Measurements from ENCODE around the gene SH2D5.
"Not testable (repeated sequence)": the region's sequence is repeated elsewhere in the genome, so short reads cannot be mapped to it uniquely, and the experiment has no call there.

The SH2D5 gene

DNA sequence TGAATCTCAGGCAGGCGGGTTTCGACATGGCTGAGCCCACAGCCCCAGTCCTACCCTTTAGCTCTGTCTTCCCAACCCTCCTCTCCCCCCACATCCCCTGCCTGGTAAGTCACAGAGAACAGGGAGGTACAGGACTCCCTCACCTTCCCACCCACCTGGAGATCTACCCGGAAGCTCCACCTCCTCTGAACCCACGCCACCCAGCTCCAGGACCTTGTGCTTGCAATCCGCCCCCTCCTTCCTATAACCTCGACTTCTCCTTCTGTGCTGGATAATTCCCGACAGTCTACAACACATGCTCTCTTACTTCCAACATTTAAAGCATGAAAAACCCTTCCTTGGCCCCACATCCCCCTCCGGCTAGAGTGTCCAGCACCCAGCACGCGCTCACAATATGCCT, 37.0 kb downstream of the SH2D5 start:
- DNase-seq (ENCODE audit: low read depth in 2 of 2): no peak

DNA sequence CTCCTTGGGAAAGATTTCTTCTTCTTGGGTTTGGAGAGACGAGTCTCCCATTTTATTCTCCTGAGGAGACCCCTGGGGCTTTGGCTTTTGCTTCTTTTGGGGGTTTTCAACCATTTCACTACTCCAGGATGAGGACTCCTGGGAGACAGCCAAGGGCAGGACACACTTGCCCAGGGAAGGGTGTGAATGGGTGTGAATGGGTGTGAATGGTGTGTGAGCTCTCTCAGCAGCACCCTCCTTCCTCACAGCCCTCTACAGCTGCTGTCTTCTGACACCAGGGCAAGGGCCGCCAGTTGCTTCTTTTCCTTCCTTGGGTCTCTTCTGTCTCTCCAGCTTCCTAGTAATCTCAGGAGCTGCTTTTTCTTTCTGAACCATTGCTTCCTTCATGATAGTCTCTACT, 38.9 kb downstream of the SH2D5 start:
- DNase-seq (ENCODE audit: low read depth in 2 of 2): no peak

DNA sequence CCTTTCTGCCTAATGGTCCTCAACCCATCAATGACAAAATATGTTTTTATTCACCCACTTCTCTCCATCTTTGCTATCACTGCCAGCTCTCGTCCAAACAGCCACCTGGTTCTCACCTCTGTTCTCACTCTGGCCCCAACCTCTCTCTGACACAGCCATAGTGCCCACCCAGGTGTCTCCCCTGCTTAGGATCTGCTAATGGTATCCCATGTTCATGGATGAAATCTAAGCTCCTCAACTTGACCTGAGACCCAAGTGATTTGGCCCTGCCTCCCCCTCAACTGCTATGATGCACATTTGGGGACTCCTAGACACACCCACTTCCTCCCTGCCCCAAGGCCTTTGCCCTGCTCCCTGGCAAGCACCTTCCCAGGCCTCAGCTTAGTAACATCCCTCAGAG, 40.6 kb downstream of the SH2D5 start:
- no peak for DNase-seq (ENCODE audit: low read depth in 2 of 2)

DNA sequence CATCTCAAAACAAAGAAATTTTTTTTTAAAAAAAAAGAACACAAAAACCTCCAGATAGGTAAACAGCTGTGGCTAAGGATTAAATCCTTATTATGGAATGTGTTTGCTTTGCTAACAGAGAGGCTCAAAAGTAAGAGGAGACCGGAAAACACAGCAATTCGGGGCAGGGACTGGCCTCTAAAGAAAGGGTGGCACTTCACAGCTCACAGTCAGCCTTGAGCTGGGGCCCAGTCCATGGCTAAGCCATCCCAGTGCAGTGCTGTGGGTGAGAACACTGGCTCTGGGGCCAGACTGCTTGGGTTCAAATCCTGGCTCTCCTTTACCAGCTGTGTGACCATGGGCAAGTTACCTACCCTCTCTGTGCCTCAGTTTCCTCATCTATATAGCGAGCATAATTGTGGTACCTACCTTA, 42.9 kb downstream of the SH2D5 start:
- no peak for DNase-seq (ENCODE audit: low read depth in 2 of 2)

DNA sequence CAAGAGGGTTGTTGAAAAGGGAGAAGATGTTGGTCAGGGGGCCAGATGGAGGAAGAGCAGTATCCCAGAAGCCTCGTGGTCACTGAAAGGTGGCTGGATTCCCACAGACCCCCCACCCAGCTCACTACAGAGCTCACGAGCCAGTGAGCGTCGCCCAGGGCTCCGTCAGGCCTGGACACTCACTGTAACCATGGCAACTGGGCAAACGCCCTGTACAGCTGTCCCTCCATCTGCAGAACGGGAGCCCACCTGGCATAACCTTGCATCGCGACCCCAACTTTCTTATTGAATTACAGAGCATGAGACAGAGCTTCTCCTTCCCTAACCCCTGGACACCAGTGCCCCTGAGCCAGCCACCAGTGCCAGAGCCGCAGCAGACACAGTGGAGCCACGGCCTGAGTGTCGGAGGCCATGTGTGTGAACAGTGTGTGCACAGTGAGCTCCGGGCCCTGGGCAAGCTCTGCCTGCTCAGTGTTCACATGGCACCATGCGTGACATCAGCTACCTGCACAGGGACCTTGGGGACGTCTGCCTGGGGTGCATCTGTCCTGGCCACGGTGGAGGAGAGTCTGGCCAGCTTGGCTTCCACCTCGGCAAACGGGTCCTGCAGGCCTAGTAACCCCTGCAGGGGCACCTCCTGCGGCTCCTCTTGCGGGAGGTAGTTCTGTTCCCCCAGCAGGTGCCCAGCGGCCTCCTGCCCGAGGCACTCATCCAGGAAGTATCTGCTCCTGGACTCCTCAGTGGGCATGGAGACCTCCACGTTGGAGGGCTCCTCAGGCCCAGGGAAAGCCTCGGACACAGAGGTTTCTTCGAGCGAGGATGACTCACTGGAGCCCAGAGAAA, 45.4 kb downstream of the SH2D5 start:
- no peak for DNase-seq (ENCODE audit: low read depth in 2 of 2)

DNA sequence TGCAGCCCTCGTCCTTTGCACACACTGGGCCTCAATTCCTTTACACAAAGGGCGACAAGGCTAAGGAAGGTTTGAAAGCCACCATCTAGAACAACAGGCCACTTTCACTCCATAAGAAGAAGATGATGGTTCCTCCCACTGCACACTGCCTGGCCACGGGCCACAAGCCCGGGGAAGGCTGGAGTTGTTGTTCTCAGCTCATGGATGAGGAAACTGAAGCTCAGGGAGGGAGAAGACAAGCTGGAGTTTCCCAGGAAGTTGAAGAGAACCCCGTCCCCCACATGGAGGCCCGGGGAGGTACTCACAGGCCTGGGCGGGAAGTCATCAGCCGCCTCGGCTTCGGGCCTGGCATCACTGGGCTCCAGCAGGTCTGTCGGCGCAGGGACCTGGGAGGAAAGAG, 46.8 kb downstream of the SH2D5 start:
- DNase-seq (ENCODE audit: low read depth in 2 of 2): no peak

DNA sequence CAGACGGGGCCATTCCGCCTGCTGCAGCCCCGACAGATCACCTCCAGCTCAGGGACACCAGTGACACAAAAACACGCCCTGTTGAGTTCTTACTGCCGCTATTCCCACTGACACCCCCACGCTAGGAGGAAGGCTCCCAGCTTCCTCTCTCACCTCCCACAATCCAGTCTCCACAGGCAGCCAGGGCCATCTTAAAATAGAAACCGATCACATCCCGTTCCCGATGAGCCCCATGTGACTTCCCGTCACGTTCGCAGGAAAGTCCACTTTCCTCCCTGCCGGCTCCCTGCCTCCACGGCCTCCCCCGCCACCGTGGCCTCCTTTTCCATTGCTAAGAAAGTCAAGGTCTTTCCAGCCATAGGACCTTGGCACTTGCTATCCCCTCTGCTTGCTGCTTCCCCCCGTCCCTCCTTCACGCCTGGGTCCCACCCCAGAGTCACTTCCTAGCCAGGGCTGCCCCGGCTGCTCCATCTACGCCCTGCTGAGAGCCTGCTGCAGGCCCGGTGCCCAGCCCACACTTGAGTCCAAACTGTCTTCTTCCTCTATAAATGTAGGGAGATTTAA, 47.3 kb downstream of the SH2D5 start:
- DNase-seq (ENCODE audit: low read depth in 2 of 2): no peak

DNA sequence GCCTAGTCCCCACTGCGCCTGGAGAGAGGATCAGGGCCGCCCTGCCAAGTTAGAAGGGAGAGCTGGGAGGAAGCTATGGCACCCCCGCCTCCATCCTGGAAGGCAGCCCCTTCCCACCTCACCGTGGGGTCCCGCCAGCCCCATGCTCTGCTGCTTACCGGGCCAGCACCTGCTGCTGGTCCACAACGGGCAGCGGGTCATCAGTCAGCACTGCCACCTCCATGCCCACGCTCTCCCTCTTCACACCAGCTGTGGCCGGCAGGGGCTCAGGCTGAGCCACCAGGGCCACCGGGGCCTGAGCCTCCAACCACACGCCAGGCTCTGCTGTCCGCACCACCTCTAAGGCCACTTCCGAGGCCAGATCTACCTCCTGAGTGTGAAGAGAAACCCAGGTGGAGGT, 47.9 kb downstream of the SH2D5 start:
- DNase-seq (ENCODE audit: low read depth in 2 of 2): no peak

DNA sequence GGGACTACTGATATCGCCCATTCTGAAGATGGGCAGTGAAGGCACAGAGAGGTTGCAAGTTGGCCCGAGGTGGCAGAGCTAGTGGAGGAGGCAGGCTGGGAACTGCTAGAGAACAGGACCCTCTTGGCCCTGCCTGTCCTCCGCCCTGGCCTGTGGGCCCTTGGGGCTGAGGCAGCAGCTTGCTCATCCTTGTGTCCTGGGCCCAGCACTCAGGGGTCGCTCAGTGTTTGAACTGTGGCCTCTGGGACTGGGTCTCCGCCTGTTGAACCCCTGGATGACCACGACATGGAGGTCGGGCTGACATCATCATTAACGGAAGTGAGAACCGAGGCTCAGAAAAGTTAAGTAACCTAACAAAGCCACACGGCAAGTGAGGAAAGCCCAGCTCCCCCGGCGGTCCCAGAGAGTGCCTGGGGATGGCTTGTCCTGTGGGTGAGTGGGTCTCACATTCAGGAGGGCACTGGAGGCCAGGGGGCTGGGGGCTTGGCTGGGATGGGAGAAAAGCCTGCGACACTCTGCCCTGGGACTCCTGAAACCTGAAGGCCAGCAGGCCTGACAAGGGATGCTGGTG, 48.4 kb downstream of the SH2D5 start:
- no peak for DNase-seq (ENCODE audit: low read depth in 2 of 2)

DNA sequence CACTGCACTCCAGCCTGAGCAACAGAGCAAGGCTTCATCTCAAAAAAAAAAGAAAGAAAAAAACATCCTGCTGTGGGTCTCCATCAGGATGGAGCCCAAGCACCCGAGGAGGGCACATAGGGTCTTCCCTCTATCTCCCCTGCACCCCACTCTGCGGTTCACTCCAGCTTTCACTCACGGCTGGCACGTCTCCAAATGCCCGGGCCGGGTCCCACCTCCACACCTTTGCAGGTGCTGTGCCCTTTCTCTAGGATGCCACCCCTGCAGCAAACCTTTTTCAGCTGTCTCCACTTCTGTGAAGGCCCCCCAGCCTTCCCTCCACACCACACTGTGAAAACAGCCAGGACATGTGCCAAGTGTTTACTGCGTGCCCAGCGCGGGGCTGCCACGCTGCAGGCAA, 48.9 kb downstream of the SH2D5 start:
- no peak for DNase-seq (ENCODE audit: low read depth in 2 of 2)

DNA sequence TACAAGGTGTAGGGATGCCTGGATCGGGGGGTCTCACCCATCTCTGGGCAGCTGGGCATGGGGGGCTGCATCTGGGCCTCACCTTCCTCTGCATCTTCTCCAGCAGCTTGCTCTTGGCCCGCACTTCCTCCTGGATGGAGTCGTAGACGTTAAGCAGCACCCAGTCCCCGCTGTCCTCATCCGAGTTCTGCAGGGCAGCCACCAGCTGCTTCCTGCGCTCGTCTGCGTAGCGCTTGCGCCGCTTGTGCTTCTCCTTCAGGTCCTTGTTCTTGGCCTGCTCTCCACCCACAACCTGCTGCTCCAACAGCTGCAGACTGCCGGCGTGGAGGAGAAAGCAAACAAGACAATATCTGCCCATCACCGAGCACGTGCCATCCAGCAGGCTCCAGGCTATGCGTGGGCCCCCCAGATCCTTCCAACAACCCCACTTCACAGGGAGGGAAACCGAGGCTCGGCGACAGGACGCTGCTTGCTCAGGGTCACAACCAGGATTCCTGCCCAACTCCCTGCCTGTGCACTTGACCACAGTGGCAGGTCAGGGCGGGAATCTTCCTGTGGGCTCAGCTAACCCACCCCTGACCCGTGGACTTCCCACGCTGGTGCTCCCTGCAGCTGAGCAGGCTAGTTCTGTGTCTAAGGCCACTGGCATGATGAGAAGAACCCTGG, 49.8 kb downstream of the SH2D5 start:
- no peak for DNase-seq (ENCODE audit: low read depth in 2 of 2)

DNA sequence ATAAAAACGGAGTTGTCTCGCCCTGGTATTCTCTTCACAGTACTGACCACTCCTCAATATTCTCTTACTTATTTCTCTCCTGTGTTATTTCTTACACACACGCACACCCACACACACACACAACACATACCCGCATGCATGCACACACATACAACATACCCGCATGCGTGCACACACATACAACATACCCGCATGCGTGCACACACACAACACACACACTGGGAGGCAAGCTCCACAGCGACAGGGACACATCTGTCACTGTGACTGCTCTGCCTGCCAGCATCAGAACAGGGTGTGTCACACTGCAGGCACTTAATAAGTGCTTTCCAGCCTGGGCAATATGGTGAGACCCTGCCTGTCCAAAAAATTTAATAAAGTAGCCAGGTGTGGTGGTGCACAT, 50.5 kb downstream of the SH2D5 start:
- no peak for DNase-seq (ENCODE audit: low read depth in 2 of 2)

DNA sequence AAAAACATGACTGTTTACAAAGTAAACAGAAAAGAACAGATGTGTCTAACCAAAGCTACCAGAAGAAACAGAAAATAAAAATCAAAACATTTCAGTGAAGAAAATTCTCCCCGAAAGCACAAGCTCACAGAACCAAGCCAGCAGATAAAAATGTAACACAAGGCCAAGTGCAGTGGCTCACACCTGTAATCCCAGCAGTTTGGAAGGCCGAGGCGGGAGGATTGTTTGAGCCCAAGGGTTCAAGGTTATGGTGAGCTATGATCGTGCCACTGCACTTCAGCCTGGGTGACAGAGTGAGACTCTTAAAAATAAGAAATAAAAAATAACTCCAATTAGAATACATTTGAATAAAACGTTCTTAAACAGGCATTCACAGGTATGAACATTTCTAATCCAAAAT, 52.2 kb downstream of the SH2D5 start:
- no peak for DNase-seq (ENCODE audit: low read depth in 2 of 2)

DNA sequence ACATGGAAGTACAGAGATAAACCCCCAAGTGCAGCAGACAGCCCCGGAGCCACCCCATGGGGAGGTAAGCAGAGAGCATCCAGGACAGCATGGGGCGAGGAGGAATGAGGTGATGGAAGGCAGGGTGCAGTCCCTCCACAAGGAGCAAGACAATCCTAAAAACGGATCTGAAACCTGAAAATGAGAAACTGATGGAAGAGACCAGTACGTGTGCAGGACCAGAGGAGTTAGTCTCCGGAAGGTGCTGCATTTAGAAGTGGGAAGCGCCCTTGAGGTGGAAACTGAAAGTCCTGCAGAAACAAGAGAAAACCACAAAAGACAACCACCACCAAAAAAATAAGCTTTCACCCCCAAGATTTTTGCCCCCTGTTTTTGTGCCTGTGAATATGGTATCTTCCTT, 53.9 kb downstream of the SH2D5 start:
- no peak for DNase-seq (ENCODE audit: low read depth in 2 of 2)

DNA sequence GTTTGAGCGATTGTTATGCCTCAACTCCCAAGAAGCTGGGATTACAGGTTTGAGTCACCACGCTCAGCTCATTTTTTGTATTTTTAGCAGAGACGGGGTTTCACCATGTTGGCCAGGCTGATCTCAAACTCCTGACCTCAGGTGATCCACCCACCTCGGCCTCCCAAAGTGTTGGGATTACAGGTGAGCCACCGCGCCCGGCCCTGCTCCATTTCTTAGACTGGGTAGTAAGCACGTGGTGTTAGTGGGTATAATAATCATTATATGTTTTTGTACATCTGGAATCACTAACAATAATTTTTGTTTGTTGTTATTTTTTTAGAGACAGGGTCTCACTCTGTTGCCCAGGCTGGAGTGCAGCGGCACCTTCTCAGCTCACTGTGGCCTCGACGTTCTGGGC, 58.9 kb downstream of the SH2D5 start:
- not testable (repeated sequence) for DNase-seq (ENCODE audit: low read depth in 2 of 2)

DNA sequence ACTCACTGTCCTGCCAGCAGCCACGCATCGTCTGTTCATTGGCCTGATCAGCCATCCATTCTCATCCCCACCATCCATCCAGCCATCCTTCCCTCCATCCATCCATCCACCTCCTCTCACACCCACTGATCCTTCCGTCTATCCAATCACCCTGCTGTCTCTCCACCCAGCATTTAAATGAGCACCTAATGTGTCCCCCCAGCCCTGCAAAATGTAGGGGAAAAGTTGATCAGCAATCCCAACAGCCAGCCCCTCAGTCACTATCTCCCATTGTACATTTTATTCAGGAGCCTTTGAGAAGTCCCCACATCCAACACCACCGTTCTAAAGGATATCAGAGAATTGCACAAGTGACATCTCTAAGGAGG, 60.3 kb downstream of the SH2D5 start:
- no peak for DNase-seq (ENCODE audit: low read depth in 2 of 2)

DNA sequence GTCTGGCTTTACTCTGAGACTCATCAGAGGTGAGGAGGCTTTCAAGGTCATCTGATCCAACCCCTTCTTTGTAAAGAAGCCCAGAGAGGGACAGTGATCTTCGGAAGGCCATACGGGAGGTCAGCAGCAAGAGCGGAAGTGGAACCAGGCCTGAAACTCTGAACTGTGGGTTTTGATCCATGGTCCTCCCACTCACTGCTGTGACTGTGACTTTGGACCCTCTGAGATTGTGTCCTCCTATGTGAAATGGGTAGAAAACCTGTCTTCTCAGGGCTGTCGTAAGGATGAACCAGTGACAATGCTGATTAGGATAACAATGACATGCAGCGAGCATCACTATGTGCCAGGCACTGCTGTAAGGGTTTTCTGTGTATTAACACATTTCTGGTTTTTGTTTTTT, 61.6 kb downstream of the SH2D5 start:
- no peak for DNase-seq (ENCODE audit: low read depth in 2 of 2)
